ENCODE data around the gene SPINK13.

DNA sequence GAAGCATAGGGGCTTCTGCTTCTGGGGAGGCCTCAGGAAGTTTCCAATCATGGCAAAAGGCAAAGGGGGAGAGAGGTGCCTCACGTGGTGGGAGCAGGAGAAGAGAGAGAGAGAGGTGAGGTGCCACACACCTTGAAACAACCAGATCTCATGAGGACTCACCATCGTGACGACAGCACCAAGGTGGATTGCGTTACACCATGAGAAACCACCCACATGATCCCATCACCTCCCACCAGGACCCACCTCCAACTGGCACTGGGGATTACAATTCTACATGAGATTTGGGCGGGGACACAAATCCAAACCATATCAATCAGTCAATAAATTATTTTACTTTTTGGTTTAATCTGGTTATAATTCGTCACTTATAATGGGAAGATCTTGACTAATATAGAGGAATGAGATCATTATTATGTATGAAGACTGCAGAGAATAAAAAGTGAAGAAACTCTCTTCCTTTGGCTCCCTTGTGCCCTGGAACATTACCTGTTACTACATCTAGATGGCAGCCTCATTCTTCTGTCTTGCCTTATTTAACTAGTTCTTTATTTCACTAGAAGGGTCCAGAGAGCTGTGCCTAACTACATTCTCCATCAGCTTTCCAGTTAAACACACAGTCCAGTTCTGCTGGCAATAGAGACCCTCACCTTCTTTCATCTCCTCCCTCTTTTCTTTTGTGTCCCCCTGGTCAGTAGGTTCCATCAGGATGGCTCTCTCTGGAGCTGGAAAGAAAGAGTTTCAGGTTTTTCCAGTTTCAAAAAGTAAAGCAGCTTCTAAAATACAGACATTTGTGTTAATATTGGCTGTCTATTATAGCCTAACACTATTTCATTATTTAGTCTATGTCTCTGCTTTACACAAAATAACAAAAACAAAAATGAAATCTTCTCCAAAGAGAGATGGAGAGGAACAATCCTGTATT lies 21.9 kb downstream of the SPINK13 start:
- peak; percentile 42 for TF ChIP-seq CTCF (IDR thresholded peaks at IDR 0.05; ENCODE audit: low read length)
- no peak for TF ChIP-seq EZH2 (optimal IDR thresholded peaks at IDR 0.05; ENCODE audit: low read depth, low read length)
- TF ChIP-seq EZH2phosphoT487 (IDR thresholded peaks at IDR 0.05; ENCODE audit: low read length): no peak

All from MM.1S (cell line).